ENCODE data around the gene B4GALNT1. TPM values are rescaled to one million over a fixed set of nuclear protein-coding genes. Genes with fewer than 3 reads are reported as not detected.
"Not testable (repeated sequence)": the region's sequence is repeated elsewhere in the genome, so short reads cannot be mapped to it uniquely, and the experiment has no call there.

B4GALNT1 gene
- total and polyA plus RNA-seq, 9 of the 15 experiments (the other 6 are each of a cell fraction or from before 2014, with no cell fraction given): 1.0 to 32.2 (median 9.8) TPM

DNA sequence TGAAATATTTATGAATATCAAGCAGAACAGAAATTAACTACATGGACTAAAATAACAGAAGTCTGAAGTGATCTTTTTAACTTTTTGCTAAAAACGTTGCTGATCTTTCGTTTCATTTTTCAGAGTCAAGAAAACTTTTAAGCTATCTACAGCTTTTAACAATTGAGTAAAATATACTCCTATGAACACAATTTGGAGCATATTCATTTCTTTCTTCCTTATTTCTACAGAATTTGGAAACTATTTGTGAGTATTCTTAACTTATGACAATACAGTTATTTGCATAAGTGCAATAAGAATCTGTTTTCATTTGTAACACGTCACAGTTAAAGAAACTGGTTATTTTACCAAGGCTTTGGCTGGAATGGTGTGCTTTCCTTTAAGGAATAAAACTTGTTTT lies 21.0 kb upstream of the B4GALNT1 start:
- Histone ChIP-seq H3K4me3 (no peak overlapping the region), H3K9ac (ENCODE audit: insufficient read depth in 1 of 2, low read depth in 2 of 2, low read length in 2 of 2) (no peak overlapping the region), H3K4me1 (replicated peaks in 1 of 2; ENCODE audit: control insufficient read depth in 2 of 2, insufficient read depth in 2 of 2, low read length in 2 of 2) (peaks cover 4 to 5% of the 10 kb centered on the region in 2 experiments; a peak in 3 of 5 replicates), H3K9me1 (ENCODE audit: control insufficient read depth, insufficient read depth, low read length) (no peaks in the 10 kb centered on the region), H4K20me1 (replicated peaks; ENCODE audit: control insufficient read depth, insufficient read depth, low read length) (no peaks in the 10 kb centered on the region), H3K27me3 (ENCODE audit: control insufficient read depth in 2 of 2, insufficient read depth in 2 of 2, low read length in 2 of 2) (no peaks in the 10 kb centered on the region), H2AFZ (ENCODE audit: low read depth, low read length) (no peak overlapping the region), H3K4me2 (ENCODE audit: insufficient read depth, low read length) (no peak overlapping the region), H3K9me3 (replicated peaks; ENCODE audit: control insufficient read depth, insufficient read depth, low read depth, low read length) (no peaks in the 10 kb centered on the region), H3K79me2 (ENCODE audit: control insufficient read depth, insufficient read depth, low read length) (no peaks in the 10 kb centered on the region), H3K36me3 (ENCODE audit: control insufficient read depth, insufficient read depth, low read length) (no peaks in the 10 kb centered on the region), H3K27ac (ENCODE audit: extremely low read depth, low read depth, low read length) (no peak overlapping the region)
- no peak for TF ChIP-seq FOXP1 (CRISPR knock-in tag; IDR thresholded peaks at IDR 0.05)
- TF ChIP-seq CBX3 (IDR thresholded peaks at IDR 0.05; ENCODE audit: borderline replicate concordance in 1 of 2, low read length in 2 of 2): peak in 1 of 2 experiments; percentile 56; a peak in 1 of 3 replicates
- 0 out of 2 replicates have a peak, but pooled peaks have one; percentile 37 for TF ChIP-seq TRIM28 (IDR thresholded peaks at IDR 0.05)
- no peak for TF ChIP-seq TRIM24 (IDR thresholded peaks at IDR 0.05)
- no peak for TF ChIP-seq SMARCA4 (IDR thresholded peaks at IDR 0.05)
- no peak for TF ChIP-seq MXI1 (IDR thresholded peaks at IDR 0.05; ENCODE audit: low read depth, low read length)
- no peak for TF ChIP-seq POLR2A (conservative IDR thresholded peaks at IDR 0.05)
- TF ChIP-seq SMAD4 (CRISPR knock-in tag; conservative IDR thresholded peaks at IDR 0.05): no peak
- no peak for TF ChIP-seq ZNF444 (CRISPR knock-in tag; IDR thresholded peaks at IDR 0.05)
- WGBS (ENCODE audit: insufficient coverage, low coverage, missing lambda C conversion rate): 17% methylated on average over 3 of the region's 3 CpGs
- DNase-seq (ENCODE audit: extremely low read depth in 1 of 4, low spot score in 3 of 4) (no peak), FAIRE-seq (peak; percentile 19), ATAC-seq (no peak)
- in situ Hi-C loops (cut with MboI) (no loop called here), intact Hi-C loops (cut with micrococcal nuclease) (no loop called here)
- no TSS peak for BruUV-seq (replicated peaks)
- CTCF ChIA-PET (ENCODE audit: low intra/inter-chr PET ratio): no interaction called here
- POLR2A ChIA-PET: no interaction called here

DNA sequence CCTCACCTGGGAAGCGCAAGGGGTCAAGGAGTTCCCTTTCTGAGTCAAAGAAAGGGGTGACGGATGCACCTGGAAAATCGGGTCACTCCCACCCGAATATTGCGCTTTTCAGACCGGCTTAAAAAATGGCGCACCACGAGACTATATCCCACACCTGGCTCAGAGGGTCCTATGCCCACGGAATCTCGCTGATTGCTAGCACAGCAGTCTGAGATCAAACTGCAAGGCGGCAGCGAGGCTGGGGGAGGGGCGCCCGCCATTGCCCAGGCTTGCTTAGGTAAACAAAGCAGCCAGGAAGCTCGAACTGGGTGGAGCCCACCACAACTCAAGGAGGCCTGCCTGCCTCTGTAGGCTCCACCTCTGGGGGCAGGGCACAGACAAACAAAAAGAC lies 13.7 kb upstream of the B4GALNT1 start:
- H3K9ac ChIP-seq (ENCODE audit: insufficient read depth in 1 of 2, low read depth in 2 of 2, low read length in 2 of 2): peak overlapping the region in 1 of 2 experiments; percentile 38; a peak in 1 of 4 replicates
- BruUV-seq (replicated peaks); intact Hi-C loops (cut with micrococcal nuclease); H3K27me3 ChIP-seq (ENCODE audit: control insufficient read depth in 2 of 2, insufficient read depth in 2 of 2, low read length in 2 of 2); FAIRE-seq; DNase-seq (ENCODE audit: extremely low read depth in 1 of 4, low spot score in 3 of 4); CTCF ChIA-PET (ENCODE audit: low intra/inter-chr PET ratio); H4K20me1 ChIP-seq (replicated peaks; ENCODE audit: control insufficient read depth, insufficient read depth, low read length); in situ Hi-C loops (cut with MboI); H3K79me2 ChIP-seq (ENCODE audit: control insufficient read depth, insufficient read depth, low read length); H3K36me3 ChIP-seq (ENCODE audit: control insufficient read depth, insufficient read depth, low read length); ATAC-seq; H3K4me1 ChIP-seq (replicated peaks in 1 of 2; ENCODE audit: control insufficient read depth in 2 of 2, insufficient read depth in 2 of 2, low read length in 2 of 2); H3K9me3 ChIP-seq (replicated peaks; ENCODE audit: control insufficient read depth, insufficient read depth, low read depth, low read length); H3K4me3 ChIP-seq; H3K9me1 ChIP-seq (ENCODE audit: control insufficient read depth, insufficient read depth, low read length): not testable (repeated sequence)
- H3K27ac ChIP-seq (ENCODE audit: extremely low read depth, low read depth, low read length): peak overlapping the region; percentile 69
- POLR2A ChIA-PET: interaction anchor here (0.8 kb wide), 1 partner anchor 14 kb away, joined by 3 read pairs; no protein-coding TSS in a partner anchor
- peak overlapping the region; percentile 60 for H3K4me2 ChIP-seq (ENCODE audit: insufficient read depth, low read length)
- WGBS (ENCODE audit: insufficient coverage, low coverage, missing lambda C conversion rate): no CpG with 5 or more reads among the region's 15 CpGs
- H2AFZ ChIP-seq (ENCODE audit: low read depth, low read length): peak overlapping the region; percentile 86
- TF ChIP-seq EP400 (IDR thresholded peaks at IDR 0.05) (peak; percentile 35; the same call in 1 of the 2 replicates), NFRKB (IDR thresholded peaks at IDR 0.05; ENCODE audit: low read depth) (peak; percentile 79), SUPT5H (IDR thresholded peaks at IDR 0.05) (peak; percentile 53; the same call in 1 of the 2 replicates), TAF9B (IDR thresholded peaks at IDR 0.05; ENCODE audit: partially characterized antibody) (peak; percentile 50), TAF7 (tag; IDR thresholded peaks at IDR 0.05) (peak; percentile 33; the same call in 1 of the 2 replicates), FOXK2 (conservative IDR thresholded peaks at IDR 0.05 in 1 of 2, IDR thresholded peaks at IDR 0.05 in 1 of 2; ENCODE audit: low read depth in 2 of 2) (peak; percentile 65 to 87; a peak in 3 of 4 replicates), ZBTB17 (CRISPR knock-in tag; IDR thresholded peaks at IDR 0.05) (0 out of 2 replicates have a peak, but pooled peaks have one; percentile 49), NRF1 (conservative IDR thresholded peaks at IDR 0.05 in 1 of 2, IDR thresholded peaks at IDR 0.05 in 1 of 2) (peak; percentile 11 to 26; a peak in 1 of 4 replicates), LEF1 (IDR thresholded peaks at IDR 0.05) (0 out of 2 replicates have a peak, but pooled peaks have one; percentile 20), POLR2B (IDR thresholded peaks at IDR 0.05; ENCODE audit: low read depth, partially characterized antibody) (peak; percentile 23), POLR2A (conservative IDR thresholded peaks at IDR 0.05) (peak; percentile 72), FOXA3 (CRISPR knock-in tag; conservative IDR thresholded peaks at IDR 0.05 in 1 of 2, IDR thresholded peaks at IDR 0.05 in 1 of 2) (peak in 1 of 2 experiments; percentile 77; a peak in 2 of 4 replicates)
